Subcutaneous abdominal adipose tissue (tissue), 5 donors: Measurements from ENCODE around the gene GDPGP1.
A peak's percentile ranks its signal among the peaks of the same experiment; 100 is the strongest.
"Not testable (repeated sequence)": the region's sequence is repeated elsewhere in the genome, so short reads cannot be mapped to it uniquely, and the experiment has no call there.

ENCODE experiments used
- H3K27ac ChIP-seq: one replicate; pipeline ENCODE4 v1.7.0; 2013; ENCODE audit warnings: low read depth, mild to moderate bottlenecking, inconsistent platforms, low read length, moderate library complexity
- H3K27me3 ChIP-seq, 5 donors: one replicate each; pipeline ENCODE4 v1.7.0; 2013; ENCODE audit warnings: low read length in 5 of 5, inconsistent platforms in 1 of 5; ENCODE audit not compliant: control insufficient read depth in 5 of 5, insufficient read depth in 4 of 5
- H3K36me3 ChIP-seq, 5 donors: one replicate each; pipeline ENCODE4 v1.7.0; 2013; ENCODE audit warnings: low read length in 5 of 5; ENCODE audit not compliant: control insufficient read depth in 5 of 5, insufficient read depth in 5 of 5
- H3K4me1 ChIP-seq, 5 donors: one replicate each; pipeline ENCODE4 v1.7.0; 2013; ENCODE audit warnings: low read length in 5 of 5, mild to moderate bottlenecking in 3 of 5, moderate library complexity in 1 of 5; ENCODE audit not compliant: control insufficient read depth in 5 of 5, insufficient read depth in 5 of 5
- H3K4me3 ChIP-seq, 5 donors: one replicate each; pipeline ENCODE4 v1.7.0; 2013; ENCODE audit warnings: low read length in 5 of 5, low read depth in 1 of 5
- H3K9ac ChIP-seq, 5 donors: one replicate each; pipeline ENCODE4 v1.7.0; 2013; ENCODE audit warnings: low read length in 5 of 5, mild to moderate bottlenecking in 4 of 5, moderate library complexity in 3 of 5
- H3K9me3 ChIP-seq, 5 donors: one replicate each; pipeline ENCODE4 v1.7.0; 2013; ENCODE audit warnings: low read length in 5 of 5; ENCODE audit not compliant: control insufficient read depth in 5 of 5
- donor health status: healthy.
- donor health status: healthy.
- donor health status: healthy.
- donor health status: healthy.
- donor health status: healthy.

GDPGP1 gene

GRCh38 chr15:90234096-90234988, at the start of gene GDPGP1:
Gene GDPGP1, plus strand, starts transcription at chr15:90234209. Its CDS starts 6,700 bp downstream, at chr15:90240909.
- Histone ChIP-seq H3K4me3 (peak within 1 kb of the TSS; percentile 79 to 95 (median 86)), H3K4me1 (peaks cover 9 to 49% (median 46%) of the 10 kb centered on the region in 5 donors), H3K36me3 (peaks cover 2 to 42% (median 30%) of the 10 kb centered on the region in 5 donors), H3K27me3 (no peaks in the 10 kb centered on the region), H3K27ac (peak within 1 kb of the TSS; percentile 81), H3K9me3 (no peaks in the 10 kb centered on the region), H3K9ac (peak within 1 kb of the TSS; percentile 44 to 88 (median 80))

- Histone ChIP-seq H3K27me3 (no peaks in the 10 kb centered on the region), H3K4me3 (peak overlapping the region; percentile 13 to 67 (median 55)), H3K4me1 (peaks cover 0 to 22% (median 11%) of the 10 kb centered on the region in 5 donors), H3K36me3 (no peaks in the 10 kb centered on the region), H3K9ac (peak overlapping the region in 2 of 5 donors; percentile 32 to 66), H3K9me3 (no peaks in the 10 kb centered on the region), H3K27ac (peak overlapping the region; percentile 91)
Observed at GRCh38 chr15:90184786-90185704, 49.0 kb upstream of the GDPGP1 start.

GRCh38 chr15:90187257-90187868, 46.6 kb upstream of the GDPGP1 start:
- no peak overlapping the region for H3K9ac ChIP-seq
- peaks cover 3 to 35% (median 23%) of the 10 kb centered on the region in 5 donors for H3K4me1 ChIP-seq
- H3K4me3 ChIP-seq, result no peak overlapping the region

GRCh38 chr15:90188065-90188464, 45.9 kb upstream of the GDPGP1 start:
- not testable (repeated sequence) for H3K27ac ChIP-seq, H3K27me3 ChIP-seq, H3K9ac ChIP-seq, H3K4me3 ChIP-seq, H3K9me3 ChIP-seq, H3K36me3 ChIP-seq
- H3K4me1 ChIP-seq, result peaks cover 3 to 41% (median 29%) of the 10 kb centered on the region in 5 donors

More at GRCh38 chr15:90187257-90187868, 46.6 kb upstream of the GDPGP1 start:
- H3K27me3 ChIP-seq, result no peaks in the 10 kb centered on the region
- no peaks in the 10 kb centered on the region for H3K36me3 ChIP-seq
- H3K27ac ChIP-seq, result no peak overlapping the region
- no peaks in the 10 kb centered on the region for H3K9me3 ChIP-seq

GRCh38 chr15:90188914-90189748, 44.9 kb upstream of the GDPGP1 start:
- Histone ChIP-seq H3K27me3 (no peaks in the 10 kb centered on the region), H3K36me3 (no peaks in the 10 kb centered on the region), H3K27ac (no peak overlapping the region), H3K4me1 (peaks cover 3 to 43% (median 32%) of the 10 kb centered on the region in 5 donors), H3K9me3 (no peaks in the 10 kb centered on the region), H3K4me3 (no peak overlapping the region), H3K9ac (no peak overlapping the region)

- Histone ChIP-seq H3K4me1 (peaks cover 3 to 36% (median 32%) of the 10 kb centered on the region in 5 donors), H3K27me3 (no peaks in the 10 kb centered on the region), H3K36me3 (no peaks in the 10 kb centered on the region), H3K9ac (no peak overlapping the region), H3K4me3 (no peak overlapping the region), H3K9me3 (no peaks in the 10 kb centered on the region), H3K27ac (no peak overlapping the region)
Observed at GRCh38 chr15:90189781-90190467, 44.1 kb upstream of the GDPGP1 start.

- no peak overlapping the region for H3K27ac ChIP-seq
Observed at GRCh38 chr15:90190606-90191343, 43.2 kb upstream of the GDPGP1 start.

GRCh38 chr15:90191344-90191687, 42.7 kb upstream of the GDPGP1 start:
- H3K4me3 ChIP-seq, result no peak overlapping the region
- no peak overlapping the region for H3K27ac ChIP-seq
- H3K4me1 ChIP-seq, result peaks cover 3 to 29% (median 25%) of the 10 kb centered on the region in 5 donors
- no peaks in the 10 kb centered on the region for H3K9me3 ChIP-seq
- no peaks in the 10 kb centered on the region for H3K27me3 ChIP-seq
- no peaks in the 10 kb centered on the region for H3K36me3 ChIP-seq
- H3K9ac ChIP-seq, result no peak overlapping the region

More at GRCh38 chr15:90190606-90191343, 43.2 kb upstream of the GDPGP1 start:
- H3K27me3 ChIP-seq, result no peaks in the 10 kb centered on the region
- H3K4me3 ChIP-seq, result no peak overlapping the region
- H3K9me3 ChIP-seq, result no peaks in the 10 kb centered on the region
- no peak overlapping the region for H3K9ac ChIP-seq
- peaks cover 3 to 29% (median 25%) of the 10 kb centered on the region in 5 donors for H3K4me1 ChIP-seq
- no peaks in the 10 kb centered on the region for H3K36me3 ChIP-seq
